Mucosa of descending colon (tissue), 3 donors: ENCODE measurements around the gene PPP2R5E. TPM values are rescaled to one million over a fixed set of nuclear protein-coding genes. Genes with fewer than 3 reads are reported as not detected.

Source experiments
- ATAC-seq: fragments of 200-7000 bp; cut with Tn5 transposase; one replicate; pipeline ENCODE4 v1.9.1; 2020; ENCODE audit warnings: mild to moderate bottlenecking, moderate library complexity
- DNase-seq, 3 donors: peaks; one replicate each; pipeline ENCODE4 v3.0.0-alpha.2; 2020
- H3K36me3 ChIP-seq: fragments of 200-600 bp; one replicate; pipeline ENCODE4 v1.8.0; 2021; ENCODE audit warnings: low read depth, mild to moderate bottlenecking
- H3K4me1 ChIP-seq: fragments of 200-600 bp; one replicate; pipeline ENCODE4 v1.8.0; 2021; ENCODE audit warnings: low read depth, mild to moderate bottlenecking
- H3K4me3 ChIP-seq: fragments of 200-600 bp; one replicate; pipeline ENCODE4 v1.8.0; 2021; ENCODE audit warnings: mild to moderate bottlenecking
- H3K9me3 ChIP-seq: fragments of 200-600 bp; one replicate; pipeline ENCODE4 v1.8.0; 2021; ENCODE audit warnings: mild to moderate bottlenecking
- CTCF ChIP-seq: fragments of 200-600 bp; IDR thresholded peaks from one replicate; pipeline ENCODE4 v1.8.0; 2022; ENCODE audit warnings: antibody characterized with exemption, mild to moderate bottlenecking
- intact Hi-C, 2 donors: fragments of 100-400 bp; cut with DNase I in 1 of 2; cut with micrococcal nuclease in 1 of 2; formaldehyde crosslinking; loops; one replicate each; pipeline versions ENCODE4 v1.11.0 to v1.11.1; 2022; cut with DNase I, micrococcal nuclease
- total RNA-seq, 3 donors: library from RNA; stranded (reverse); fragmentation: NEBNext Ultra II Directional in 2 of 3; extraction: Animal tissue kit (Norgen Biotek cat#: 25700) in 2 of 3; gene quantifications; one replicate each; pipeline versions ENCODE4 v1.2.1 to v1.2.4, GENCODE V29; 2021 to 2023
- donor health status: DM: no; HTN: no; CAD: no; lungs with moderate emphysema.
- donor health status: DM: no; HTN: no; CAD: no.
- donor health status: DM: no; HTN: yes; CAD: no.

The PPP2R5E gene
- total RNA-seq, 3 donors from 2014 or later, result 45.3 to 54.1 (median 51.6) TPM

DNA sequence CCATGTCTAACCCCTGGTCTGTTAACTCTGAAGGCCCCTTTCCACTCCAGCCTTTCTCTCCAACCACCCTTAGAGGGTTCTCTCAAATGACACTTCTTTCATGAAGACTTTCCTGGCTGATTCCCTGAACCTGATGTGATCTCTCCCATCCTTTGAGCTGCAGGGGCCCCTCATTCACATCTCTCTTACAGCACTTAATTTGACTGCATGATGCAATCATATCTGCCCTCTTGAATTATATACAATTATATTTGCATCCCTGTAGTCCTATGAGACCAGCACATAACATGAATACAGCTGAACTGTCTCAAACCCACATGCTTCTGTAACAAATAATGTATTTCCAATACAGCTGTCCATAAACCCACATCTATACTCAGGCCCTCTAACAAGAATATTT, 56.4 kb downstream of the PPP2R5E start:
- Histone ChIP-seq H3K4me3 (no peak overlapping the region), H3K9me3 (no peaks in the 10 kb centered on the region), H3K36me3 (no peaks in the 10 kb centered on the region), H3K4me1 (peaks cover 14% of the 10 kb centered on the region)
- ATAC-seq, result no peak
- intact Hi-C loops, result no loop called here
- no peak for DNase-seq
- no peak for TF ChIP-seq CTCF

GRCh38 chr14:63483315-63483714, 59.9 kb downstream of the PPP2R5E start:
- intact Hi-C loops, result no loop called here

GRCh38 chr14:63480599-63480998, 62.6 kb downstream of the PPP2R5E start:
- Histone ChIP-seq H3K4me1 (peaks cover 18% of the 10 kb centered on the region), H3K4me3 (no peak overlapping the region), H3K36me3 (no peaks in the 10 kb centered on the region), H3K9me3 (no peaks in the 10 kb centered on the region)
- ATAC-seq, result no peak
- DNase-seq, result no peak
- TF ChIP-seq CTCF, result no peak
- intact Hi-C loops, result no loop called here

More at GRCh38 chr14:63483315-63483714, 59.9 kb downstream of the PPP2R5E start:
- H3K9me3 ChIP-seq, result no peaks in the 10 kb centered on the region
- DNase-seq, result no peak
- no peak overlapping the region for H3K4me3 ChIP-seq
- no peaks in the 10 kb centered on the region for H3K36me3 ChIP-seq
- H3K4me1 ChIP-seq, result peaks cover 12% of the 10 kb centered on the region
- ATAC-seq, result no peak
- TF ChIP-seq CTCF, result no peak

DNA sequence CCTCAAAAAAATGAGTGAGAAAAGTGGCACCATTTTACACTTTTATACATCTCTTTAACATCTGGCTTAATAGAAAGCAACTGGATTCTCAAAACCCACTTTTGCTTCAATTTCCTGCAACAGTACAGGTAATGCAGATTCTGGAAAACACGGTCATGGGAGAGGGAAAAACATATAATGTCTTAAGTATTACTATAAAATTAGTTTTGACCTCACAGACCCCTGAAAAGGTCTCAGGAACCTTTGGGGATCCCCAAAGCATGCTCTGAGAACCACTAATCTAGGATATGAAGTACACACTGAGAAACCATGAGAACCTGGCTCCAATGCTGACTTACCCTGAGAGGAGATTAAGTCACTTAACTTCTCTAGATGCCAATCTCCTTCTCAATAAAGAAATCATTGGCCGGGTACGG, 64.7 kb downstream of the PPP2R5E start:
- no peak overlapping the region for H3K4me3 ChIP-seq
- no peaks in the 10 kb centered on the region for H3K9me3 ChIP-seq
- H3K36me3 ChIP-seq, result no peaks in the 10 kb centered on the region
- TF ChIP-seq CTCF, result no peak
- H3K4me1 ChIP-seq, result peaks cover 18% of the 10 kb centered on the region
- ATAC-seq (no peak), DNase-seq (no peak)
- intact Hi-C loops, result no loop called here

- ATAC-seq (peak; percentile 69), DNase-seq (no peak)
- no peaks in the 10 kb centered on the region for H3K36me3 ChIP-seq
- H3K9me3 ChIP-seq, result no peaks in the 10 kb centered on the region
- TF ChIP-seq CTCF, result no peak
- H3K4me1 ChIP-seq, result peaks cover 14% of the 10 kb centered on the region
- intact Hi-C loops, result no loop called here
- no peak overlapping the region for H3K4me3 ChIP-seq
These were observed 65.2 kb downstream of the PPP2R5E start for GRCh38 chr14:63478010-63478409.

DNA sequence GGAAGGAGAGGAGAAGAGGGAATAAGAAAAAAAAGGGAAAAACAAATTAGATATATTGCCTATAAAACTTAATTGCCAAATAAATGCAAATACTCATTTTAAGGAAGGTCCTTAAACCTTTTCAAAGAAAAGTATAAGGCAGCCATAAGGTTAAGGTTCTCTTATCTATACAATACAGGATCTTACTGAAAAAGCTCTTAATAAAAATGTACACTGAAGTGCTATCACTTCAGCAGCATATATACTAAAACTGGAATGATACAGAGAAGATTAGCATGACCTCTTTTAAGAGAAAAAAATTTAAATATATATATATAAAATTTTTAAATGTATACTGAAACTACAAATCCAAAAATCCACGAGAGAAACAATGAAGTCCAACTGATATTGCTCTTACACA, 65.6 kb downstream of the PPP2R5E start:
- Histone ChIP-seq H3K36me3 (no peaks in the 10 kb centered on the region), H3K4me1 (peaks cover 13% of the 10 kb centered on the region), H3K9me3 (no peaks in the 10 kb centered on the region), H3K4me3 (no peak overlapping the region)
- no peak for DNase-seq
- TF ChIP-seq CTCF, result no peak
- ATAC-seq, result no peak
- intact Hi-C loops, result no loop called here
